ENCODE results near the gene GNG7. TPM values are rescaled to one million over a fixed set of nuclear protein-coding genes. Genes with fewer than 3 reads are reported as not detected.
"Not testable (repeated sequence)": the region's sequence is repeated elsewhere in the genome, so short reads cannot be mapped to it uniquely, and the experiment has no call there.

The GNG7 gene
- total RNA-seq, 1 donor from 2014 or later = 11.5 TPM

DNA sequence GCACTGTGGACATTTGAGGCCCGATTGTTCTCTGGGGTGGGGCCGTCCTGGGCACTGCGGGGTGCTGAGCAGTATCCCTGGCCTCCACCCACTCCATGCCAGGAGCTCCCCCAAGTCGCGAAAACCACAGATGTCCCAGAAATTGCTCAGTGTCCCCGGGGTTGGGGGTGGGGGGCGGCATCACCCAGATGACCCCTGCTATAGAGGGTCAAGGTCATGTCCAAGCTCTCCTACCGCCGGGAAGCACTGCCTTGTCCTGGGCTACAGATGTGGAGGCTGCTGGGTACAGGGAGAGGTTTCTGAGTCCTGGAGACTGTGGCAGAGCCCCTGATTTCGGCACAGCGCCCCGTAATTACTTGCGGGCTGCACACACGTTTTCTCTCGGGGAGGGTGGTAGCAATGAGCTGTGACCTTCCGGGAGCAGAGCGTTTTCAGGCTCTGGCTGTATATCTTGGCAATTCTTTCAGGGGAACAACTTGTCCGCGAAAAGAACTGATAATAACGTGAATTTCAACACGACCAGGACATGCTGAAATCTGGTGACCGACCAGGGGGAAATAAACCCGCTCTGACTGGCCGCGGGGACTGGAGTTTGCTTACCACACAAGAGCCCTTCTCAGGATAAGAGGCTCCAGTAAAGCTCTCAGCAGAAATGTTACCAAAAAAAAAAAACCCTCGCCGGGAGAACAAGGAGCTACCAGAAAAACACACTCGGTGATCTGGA is 68.1 kb downstream of the GNG7 start:
- intact Hi-C loops (cut with DNase I) = no loop called here
- ATAC-seq (peak; percentile 58), DNase-seq (ENCODE audit: low spot score) (no peak)

DNA sequence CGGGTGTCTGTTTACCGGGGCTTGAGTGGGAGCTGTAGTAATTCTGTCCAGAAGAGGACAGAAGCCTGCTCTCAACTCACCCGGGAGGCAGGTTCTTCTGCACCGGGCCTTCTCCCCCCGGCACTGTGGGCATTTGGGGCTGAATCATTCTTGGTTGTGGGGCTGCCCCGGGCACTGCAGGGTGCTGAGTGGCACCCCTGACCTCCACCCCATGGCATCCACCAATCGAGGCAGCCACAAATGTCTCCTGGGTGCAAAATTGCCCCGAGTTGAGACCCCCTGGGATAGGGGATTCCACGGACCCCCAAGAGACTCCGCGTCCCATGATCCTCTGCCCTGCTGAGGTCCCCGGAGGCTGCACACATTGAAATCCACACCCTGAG is 68.8 kb downstream of the GNG7 start:
- DNase-seq (ENCODE audit: low spot score) = no peak
- no peak for ATAC-seq
- intact Hi-C loops (cut with DNase I) = no loop called here

DNA sequence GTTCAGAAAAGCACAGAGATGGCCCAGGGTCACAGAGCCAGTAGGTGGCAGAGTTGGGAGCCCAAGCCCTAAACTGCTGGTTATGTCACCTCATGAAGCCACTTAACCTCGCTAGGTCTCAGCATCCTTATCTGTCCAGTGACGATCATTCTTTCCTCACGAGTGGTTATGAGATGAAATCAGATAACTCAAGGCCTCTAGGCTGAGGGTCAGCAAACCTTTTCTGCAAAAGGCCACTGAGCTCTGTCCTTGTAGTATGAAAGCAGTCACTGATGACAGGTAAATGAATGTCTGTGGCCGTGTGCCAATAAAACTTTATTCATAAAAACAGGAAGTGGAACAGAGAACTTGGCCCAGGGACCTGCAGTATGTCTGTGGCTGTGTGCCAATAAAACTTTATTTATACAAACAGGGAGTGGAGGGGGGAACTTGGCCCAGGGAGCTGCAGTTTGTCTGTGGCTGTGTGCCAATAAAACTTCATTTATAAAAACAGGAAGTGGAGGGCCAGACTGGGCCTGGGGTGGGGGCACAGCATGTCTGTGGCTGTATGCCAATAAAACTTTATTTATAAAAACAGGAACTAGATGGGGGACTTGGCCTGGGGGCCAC is 71.2 kb downstream of the GNG7 start:
- intact Hi-C loops (cut with DNase I) = no loop called here
- DNase-seq (ENCODE audit: low spot score) = no peak

DNA sequence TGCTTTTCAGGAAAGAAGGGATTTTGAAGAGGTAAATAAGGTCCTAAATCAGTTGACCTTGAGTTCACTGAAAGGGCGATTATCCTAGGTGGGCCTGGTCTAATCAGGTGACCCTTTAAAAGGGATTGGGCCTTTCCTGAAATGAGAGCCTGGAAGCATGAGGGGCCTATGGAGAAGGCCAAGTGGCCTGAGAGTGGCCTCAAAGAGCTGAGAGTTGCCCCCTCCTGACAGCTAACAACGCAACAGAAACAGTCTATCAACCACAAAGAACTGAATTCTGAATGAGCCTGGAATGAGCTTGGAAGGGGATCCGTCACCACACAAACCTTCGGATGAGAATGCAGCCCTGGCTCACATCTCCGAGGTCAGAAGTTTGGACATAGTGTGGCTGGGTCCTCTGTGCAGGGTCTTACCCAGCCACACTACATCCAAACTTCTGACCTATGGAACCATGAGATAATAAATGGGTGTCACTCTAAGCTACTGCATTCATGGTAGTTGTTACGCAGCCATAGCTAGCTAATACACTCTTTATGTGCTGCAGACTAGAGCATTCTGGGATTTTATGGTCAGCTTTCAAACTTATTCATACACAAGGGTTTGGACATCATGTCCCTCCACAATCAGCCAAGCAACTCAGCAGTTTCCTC is 72.0 kb downstream of the GNG7 start:
- no peak for ATAC-seq
- no peak for DNase-seq (ENCODE audit: low spot score)
- intact Hi-C loops (cut with DNase I) = no loop called here

More for the DNA sequence above, 71.2 kb downstream of the GNG7 start:
- no peak for ATAC-seq

DNA sequence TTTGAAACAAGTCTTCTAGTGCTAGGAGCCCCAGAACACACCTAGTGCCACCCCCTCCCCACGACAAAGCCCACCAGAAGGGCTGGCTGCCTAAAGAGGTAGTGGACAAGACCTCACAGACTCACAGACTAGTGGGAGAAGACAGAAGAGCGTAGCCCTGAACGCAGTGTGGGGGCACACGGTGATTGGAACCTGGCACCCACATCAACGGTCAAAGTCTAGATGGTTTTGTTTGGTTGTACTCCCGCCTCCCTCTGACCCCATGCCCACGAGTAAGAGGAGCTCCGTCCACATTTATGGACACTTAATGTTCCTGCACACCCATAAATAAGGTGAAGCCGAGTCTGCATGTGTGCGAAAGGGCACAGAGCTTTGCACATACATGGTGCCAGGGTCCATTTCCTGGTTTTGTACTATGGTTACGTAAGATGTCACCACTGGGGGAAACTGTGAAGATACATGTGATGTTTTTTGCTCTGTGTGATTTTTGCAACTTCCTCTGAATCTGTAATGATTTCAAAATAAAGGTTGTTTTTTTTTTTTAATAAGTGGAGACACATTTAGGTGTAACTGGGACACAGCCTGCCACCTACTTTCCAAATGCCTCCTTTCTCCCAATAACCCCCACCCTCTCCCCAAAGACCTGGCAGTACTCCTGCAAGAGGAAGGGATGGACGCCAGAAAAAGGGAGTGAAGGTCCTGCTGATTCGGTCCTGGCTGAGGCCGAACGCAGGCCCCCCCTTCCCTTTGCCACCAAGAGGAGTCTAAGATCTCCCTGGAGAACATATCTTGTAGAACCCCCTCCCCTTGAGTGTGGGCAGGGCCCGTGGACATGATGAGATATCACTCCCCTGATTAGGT is 72.8 kb downstream of the GNG7 start:
- ATAC-seq (peak; percentile 33), DNase-seq (ENCODE audit: low spot score) (no peak)
- intact Hi-C loops (cut with DNase I) = no loop called here

DNA sequence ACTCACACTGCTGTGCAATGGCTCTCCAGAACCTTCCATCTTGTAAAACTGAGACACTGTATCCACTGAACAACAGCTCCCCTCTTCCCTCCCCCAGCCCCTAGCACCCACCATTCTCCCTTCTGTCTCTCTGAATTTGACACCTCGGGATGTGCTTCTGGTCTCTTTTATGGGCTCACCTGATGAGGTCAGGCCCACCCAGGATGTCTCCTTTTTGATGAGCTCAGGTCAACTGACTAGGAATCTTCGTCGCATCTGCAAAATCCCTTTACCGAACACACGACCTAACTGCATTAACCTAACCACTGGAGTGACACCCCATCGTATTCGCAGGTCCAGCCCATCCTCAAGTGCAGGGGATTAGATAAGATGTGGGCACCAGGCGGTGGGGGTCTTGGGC is 73.9 kb downstream of the GNG7 start:
- ATAC-seq (no peak), DNase-seq (ENCODE audit: low spot score) (no peak)
- intact Hi-C loops (cut with DNase I) = no loop called here

DNA sequence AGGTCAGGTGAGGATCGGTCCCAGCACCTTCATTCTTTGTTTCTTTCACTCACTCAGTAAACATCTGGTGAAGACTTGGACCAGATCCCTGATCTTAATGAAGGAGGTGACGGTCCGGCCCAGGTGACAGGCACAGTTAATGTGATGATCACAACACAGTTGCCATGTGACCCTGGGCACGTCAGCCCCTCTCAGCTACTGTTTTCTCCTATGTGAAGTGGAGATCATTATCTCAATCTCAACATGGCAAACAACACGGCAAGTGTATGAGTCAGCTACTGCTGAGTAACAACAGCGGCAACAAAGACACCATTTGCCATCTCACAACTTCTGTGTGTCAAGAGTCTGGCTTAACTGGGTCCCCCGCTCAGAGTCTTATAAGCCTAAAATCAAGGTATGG is 74.6 kb downstream of the GNG7 start:
- intact Hi-C loops (cut with DNase I) = no loop called here

DNA sequence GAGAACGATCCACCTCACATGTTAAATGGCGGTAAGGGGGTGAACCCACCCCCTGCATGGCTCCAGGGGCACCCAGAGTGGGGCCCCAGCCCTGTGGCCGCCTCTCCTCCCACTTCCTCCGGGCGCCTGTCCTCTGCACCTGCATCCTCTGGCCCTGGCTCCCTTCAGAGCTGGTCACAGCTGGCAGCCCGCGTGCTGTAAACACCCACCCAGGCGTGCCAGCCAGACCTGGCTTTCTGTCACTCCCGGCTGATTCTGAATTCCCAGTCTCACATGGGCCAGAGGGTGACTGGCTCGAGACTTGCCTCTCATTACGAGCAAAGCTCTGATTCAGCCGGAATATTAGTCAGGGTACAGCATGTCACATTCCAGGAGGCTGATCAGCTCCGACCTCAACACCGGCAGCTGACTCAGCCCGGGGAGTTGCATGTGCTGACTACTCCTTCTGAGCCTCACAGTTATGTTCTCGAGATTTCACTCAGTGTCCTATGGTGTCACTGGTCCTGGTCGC is 75.1 kb downstream of the GNG7 start:
- intact Hi-C loops (cut with DNase I) = no loop called here
- no peak for DNase-seq (ENCODE audit: low spot score)

More for the DNA sequence above, 74.6 kb downstream of the GNG7 start:
- ATAC-seq (no peak), DNase-seq (ENCODE audit: low spot score) (no peak)

DNA sequence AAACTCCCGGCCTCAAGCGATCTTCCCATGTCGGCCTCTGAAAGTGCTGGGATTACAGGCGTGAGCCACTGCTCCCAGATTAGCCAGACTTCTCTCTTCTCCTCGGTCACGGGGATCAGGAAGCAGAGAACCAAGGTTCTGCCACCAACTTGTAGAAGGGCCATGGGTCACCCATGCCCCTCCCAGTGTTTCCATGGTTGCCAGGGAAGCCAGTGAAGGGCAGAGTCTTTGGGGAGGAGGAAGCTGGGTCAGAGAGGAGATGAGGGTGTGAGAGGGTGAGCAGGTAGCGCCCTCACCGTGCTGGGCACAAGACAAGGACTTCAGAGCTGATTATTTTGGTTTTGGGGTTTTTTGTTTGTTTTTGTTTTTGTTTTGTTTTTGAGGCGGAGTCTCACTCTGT is 77.1 kb downstream of the GNG7 start:
- ATAC-seq (peak; percentile 23), DNase-seq (ENCODE audit: low spot score) (no peak)
- intact Hi-C loops (cut with DNase I) = no loop called here

More for the DNA sequence above, 75.1 kb downstream of the GNG7 start:
- ATAC-seq = peak; percentile 66

DNA sequence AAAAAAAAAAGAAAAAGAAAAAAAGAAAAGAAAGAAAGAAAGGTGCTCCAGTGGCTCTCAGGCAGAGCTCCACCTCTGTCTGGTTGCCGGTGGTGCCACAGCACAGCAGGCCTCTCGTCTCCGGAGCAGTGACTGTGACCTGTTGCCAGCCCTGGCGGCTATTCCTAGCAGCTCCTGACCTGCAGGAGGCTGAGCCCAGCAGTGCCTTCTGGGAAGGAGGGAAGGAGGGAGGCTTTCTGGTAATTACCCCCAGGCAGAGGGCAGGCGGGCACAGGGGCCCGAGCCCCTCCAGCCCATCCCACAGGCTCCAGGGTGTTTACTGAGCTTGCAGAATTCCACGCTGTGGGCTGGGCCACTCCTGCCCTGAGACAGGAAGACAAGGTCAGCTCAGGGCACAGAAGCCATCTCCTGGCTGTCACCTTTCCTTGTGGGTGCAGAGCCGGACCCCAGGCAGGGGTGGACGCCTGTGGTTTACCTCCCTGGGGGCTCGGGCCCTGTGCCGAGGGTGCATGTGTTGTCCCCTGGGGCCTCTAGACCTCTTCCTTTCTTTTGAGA is 77.9 kb downstream of the GNG7 start:
- no peak for ATAC-seq
- intact Hi-C loops (cut with DNase I) = no loop called here
- no peak for DNase-seq (ENCODE audit: low spot score)

DNA sequence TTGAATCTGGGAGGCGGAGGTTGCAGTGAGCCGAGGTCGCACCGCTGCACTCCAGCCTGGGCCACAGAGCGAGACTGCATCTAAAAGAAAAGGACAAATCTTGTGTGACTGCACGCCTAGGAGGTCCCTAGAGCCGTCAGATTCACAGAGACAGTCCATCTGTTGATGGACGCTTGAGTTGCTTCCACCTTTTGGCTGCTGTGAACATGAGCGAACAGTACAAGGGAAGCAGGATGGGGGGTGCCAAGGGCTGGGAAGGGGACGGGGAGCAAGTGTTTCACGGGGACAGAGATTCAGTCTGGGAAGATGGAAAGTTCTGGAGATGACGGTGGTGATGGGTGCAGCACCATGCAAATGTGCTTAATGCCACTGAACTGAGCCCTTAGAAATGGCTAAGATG is 78.7 kb downstream of the GNG7 start:
- DNase-seq (ENCODE audit: low spot score) (no peak), ATAC-seq (no peak)
- intact Hi-C loops (cut with DNase I) = no loop called here

DNA sequence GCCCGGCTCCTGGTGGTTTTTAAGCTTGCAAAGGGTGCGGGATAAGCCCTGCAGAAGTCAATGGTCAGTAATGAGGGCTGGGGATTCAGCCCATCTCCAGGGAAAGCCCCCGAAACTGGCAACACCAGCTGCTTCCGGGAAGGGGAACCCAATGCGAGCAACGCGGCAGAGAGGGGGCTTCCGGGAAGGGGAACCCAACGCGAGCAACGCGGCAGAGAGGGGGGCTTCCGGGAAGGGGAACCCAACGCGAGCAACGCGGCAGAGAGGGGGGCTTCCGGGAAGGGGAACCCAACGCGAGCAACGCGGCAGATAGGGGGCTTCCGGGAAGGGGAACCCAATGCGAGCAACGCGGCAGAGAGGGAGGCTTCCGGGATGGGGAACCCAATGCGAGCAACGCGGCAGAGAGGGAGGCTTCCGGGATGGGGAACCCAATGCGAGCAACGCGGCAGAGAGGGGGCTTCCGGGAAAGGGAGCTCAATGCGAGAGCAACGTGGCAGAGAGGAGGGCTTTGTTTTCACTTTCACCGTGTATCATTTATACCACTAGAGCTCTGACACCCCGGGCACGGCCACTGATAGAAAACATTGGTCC is 80.0 kb downstream of the GNG7 start:
- intact Hi-C loops (cut with DNase I); DNase-seq (ENCODE audit: low spot score); ATAC-seq: not testable (repeated sequence)

DNA sequence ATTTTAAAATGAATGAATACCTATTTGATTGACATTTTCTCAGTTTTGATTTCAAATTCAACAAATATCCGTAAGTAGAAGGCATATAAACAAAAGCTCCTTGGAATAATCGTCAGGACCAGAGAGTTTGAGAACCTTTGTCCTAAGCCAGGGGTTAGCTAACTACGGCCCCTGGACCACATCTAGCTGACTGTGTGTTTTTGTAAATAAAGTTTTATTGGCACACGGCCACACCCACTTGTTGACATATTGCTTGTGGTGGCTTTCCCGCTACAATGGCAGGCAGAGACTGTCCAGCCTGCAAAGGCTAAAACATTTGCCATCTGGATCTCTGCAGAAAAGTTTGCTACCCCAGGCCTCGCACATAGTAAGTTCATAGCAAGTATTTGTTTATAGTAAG is 83.4 kb downstream of the GNG7 start:
- intact Hi-C loops (cut with DNase I) = no loop called here
- ATAC-seq (no peak), DNase-seq (ENCODE audit: low spot score) (no peak)

DNA sequence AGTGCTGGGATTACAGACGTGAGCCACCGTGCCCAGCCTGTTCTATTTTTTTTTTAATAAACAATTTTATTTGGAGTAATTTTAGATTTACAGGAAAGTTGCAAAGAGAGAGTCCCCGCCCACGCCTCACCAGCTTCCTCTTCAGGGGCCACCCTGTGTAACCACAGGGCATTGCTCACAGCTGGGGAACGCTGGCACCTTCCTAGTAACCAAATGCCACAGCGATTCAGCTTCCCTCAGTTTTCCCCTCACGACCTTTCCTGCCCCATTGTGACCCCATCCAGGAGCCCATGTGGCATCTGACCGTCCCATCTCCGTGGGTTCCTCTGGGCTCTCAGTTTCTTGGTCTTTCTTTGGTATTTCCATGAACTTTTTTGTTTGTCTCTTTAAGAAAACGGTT is 83.9 kb downstream of the GNG7 start:
- peak; percentile 64 for ATAC-seq
- DNase-seq (ENCODE audit: low spot score) = peak; percentile 80
- intact Hi-C loops (cut with DNase I) = no loop called here

DNA sequence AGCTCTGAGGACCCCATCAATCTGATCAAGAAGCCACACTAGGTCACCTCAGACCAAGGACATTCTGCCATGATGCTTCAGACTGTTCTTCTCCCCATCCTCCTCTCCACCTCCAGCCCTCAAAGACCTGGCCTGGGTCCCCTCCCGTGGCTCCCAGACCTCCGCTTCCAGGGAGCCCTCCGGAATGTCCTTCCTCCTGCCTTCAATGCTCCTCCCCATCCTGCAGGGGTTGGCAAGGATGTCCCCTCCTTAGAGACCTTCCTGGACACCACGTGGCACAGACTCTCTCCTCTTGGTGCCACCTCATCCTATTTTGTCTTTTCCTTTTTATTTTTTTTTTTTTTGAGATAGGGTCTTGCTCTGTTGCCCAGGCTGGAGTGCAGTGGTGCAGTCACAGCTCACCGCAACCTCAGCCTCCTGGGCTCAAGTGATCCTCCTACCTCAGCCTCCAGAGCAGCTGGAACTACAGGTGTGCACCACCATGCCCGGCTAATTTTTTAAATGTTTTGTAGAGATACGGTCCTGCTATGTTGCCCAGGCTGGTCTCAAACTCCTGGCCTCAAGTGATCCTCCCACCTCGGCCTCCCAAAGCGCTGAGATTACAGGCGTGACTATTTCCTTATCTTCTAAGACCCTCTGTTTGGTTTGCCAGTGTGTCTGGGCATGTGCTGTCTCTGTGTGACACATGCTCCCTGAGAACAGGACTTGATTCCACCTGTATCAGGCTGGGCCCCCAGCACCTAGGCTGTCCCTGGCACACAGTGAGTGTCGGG is 84.9 kb downstream of the GNG7 start:
- ATAC-seq = no peak
- intact Hi-C loops (cut with DNase I) = no loop called here
- no peak for DNase-seq (ENCODE audit: low spot score)

DNA sequence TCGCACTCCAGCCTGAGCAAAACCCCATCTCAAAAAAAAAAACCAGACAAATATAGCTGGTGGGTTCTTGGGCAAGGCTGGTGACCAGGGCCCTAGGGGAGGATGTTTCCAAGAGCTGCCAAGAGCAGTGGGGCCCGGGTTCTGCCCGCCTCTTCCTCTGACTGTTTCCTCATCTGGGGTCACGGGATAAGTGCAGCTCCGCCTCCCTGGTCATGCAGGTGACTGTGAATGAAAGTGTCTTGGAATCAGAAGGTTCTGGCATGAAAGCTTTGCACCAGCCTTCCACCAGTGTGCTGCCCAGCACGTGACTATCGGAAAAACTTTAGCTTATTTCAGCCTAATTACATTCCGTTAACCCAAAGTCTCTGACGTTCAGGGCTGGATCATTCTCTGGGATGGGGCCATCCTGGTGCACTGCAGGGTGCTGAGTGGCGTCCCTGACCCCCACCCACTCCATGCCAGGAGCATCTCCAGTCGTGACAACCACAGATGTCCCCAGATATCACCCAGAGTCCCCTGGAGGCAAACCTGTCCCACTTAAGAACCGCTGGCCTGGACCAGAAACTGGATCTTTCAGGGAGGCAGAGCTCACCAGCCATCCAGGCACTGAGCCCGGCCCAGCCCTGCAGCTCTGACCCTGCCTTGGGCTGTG is 85.6 kb downstream of the GNG7 start:
- intact Hi-C loops (cut with DNase I) = no loop called here
- ATAC-seq = peak; percentile 53
- DNase-seq (ENCODE audit: low spot score) = no peak

DNA sequence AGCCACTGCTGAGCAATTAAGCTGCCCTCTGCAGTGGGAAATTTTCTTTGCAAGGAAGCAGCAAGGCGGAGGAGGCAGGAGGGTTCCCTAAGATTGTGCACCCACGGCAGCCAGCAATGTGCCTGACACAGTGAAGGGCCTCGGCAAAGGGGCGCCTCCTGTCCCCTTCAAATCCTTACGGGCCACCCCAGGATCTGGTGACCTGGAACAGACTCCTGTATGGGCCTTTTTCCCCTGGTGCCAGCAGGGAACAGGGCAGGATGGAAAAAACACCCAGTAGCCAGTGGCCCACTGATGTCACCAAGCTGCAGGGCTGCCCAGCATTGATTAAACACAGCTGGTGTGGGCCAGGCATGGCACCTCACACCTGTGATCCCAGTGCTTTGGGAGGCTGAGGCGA is 86.7 kb downstream of the GNG7 start:
- DNase-seq (ENCODE audit: low spot score) (no peak), ATAC-seq (no peak)
- intact Hi-C loops (cut with DNase I) = no loop called here

Data from sciatic nerve (tissue), 2 donors.